Gastrocnemius medialis (tissue), 4 donors: ENCODE results near the gene CTNNA2.

Experiments
- POLR2A ChIP-seq, 2 donors: fragments of 450-650 bp; IDR thresholded peaks; one replicate each; pipeline ENCODE4 v1.6.1; 2017; ENCODE audit warnings: antibody characterized with exemption in 2 of 2, mild to moderate bottlenecking in 2 of 2, moderate library complexity in 2 of 2
- TF ChIP-seq, protein P1 (sequence below), 5 experiments: fragments of 450-650 bp in 3 of 5; fragments of 200-600 bp in 2 of 5; sonication (generic) in 2 of 5; IDR thresholded peaks in 4 of 5; conservative IDR thresholded peaks in 1 of 5; 1 replicate in 4 of 5; 2 replicates in 1 of 5; pipeline ENCODE4 v1.5.1; 2016 to 2019; ENCODE audit warnings: antibody characterized with exemption in 5 of 5, mild to moderate bottlenecking in 3 of 5, moderate library complexity in 3 of 5

DNA sequence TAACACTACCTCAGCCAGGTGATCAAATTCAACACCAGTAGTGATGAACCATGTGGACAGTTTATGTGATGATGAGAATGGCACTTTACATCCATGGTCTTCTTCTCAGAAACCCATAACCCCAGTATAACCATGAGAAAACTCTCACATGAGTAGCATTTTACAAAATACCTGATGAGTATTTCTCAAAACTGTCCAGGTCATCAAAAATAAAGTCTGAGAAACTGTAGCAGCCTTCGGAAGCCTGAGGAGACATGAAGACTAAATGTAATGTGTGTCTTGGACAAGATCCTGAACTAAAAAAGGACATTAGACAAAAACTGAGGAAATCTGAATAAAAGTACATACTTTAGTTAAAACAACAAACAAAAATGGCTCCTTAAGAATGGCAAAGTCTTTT is 108.9 kb downstream of the CTNNA2 start:
- TF ChIP-seq, protein P1, sequence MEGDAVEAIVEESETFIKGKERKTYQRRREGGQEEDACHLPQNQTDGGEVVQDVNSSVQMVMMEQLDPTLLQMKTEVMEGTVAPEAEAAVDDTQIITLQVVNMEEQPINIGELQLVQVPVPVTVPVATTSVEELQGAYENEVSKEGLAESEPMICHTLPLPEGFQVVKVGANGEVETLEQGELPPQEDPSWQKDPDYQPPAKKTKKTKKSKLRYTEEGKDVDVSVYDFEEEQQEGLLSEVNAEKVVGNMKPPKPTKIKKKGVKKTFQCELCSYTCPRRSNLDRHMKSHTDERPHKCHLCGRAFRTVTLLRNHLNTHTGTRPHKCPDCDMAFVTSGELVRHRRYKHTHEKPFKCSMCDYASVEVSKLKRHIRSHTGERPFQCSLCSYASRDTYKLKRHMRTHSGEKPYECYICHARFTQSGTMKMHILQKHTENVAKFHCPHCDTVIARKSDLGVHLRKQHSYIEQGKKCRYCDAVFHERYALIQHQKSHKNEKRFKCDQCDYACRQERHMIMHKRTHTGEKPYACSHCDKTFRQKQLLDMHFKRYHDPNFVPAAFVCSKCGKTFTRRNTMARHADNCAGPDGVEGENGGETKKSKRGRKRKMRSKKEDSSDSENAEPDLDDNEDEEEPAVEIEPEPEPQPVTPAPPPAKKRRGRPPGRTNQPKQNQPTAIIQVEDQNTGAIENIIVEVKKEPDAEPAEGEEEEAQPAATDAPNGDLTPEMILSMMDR (IDR thresholded peaks at IDR 0.05 in 4 of 5, conservative IDR thresholded peaks at IDR 0.05 in 1 of 5): no peak
- no peak for TF ChIP-seq POLR2A (IDR thresholded peaks at IDR 0.05)
